Mucosa of rectum (tissue), 2 donors: ENCODE results near the gene CHRNA3.
"Not testable (repeated sequence)": the region's sequence is repeated elsewhere in the genome, so short reads cannot be mapped to it uniquely, and the experiment has no call there.

Experiments
- H3K27ac ChIP-seq, 2 donors: one replicate each; pipeline ENCODE4 v1.7.0; 2013; ENCODE audit warnings: inconsistent platforms in 2 of 2, low read depth in 2 of 2, low read length in 2 of 2
- H3K27me3 ChIP-seq, 2 donors: one replicate each; pipeline ENCODE4 v1.7.0; 2013; ENCODE audit warnings: low read length in 2 of 2; ENCODE audit not compliant: control insufficient read depth in 2 of 2, insufficient read depth in 2 of 2
- H3K36me3 ChIP-seq, 2 donors: one replicate each; pipeline ENCODE4 v1.7.0; 2013; ENCODE audit warnings: low read length in 2 of 2; ENCODE audit not compliant: control insufficient read depth in 2 of 2, insufficient read depth in 2 of 2
- H3K4me1 ChIP-seq, 2 donors: one replicate each; pipeline ENCODE4 v1.7.0; 2013; ENCODE audit warnings: low read length in 2 of 2, mild to moderate bottlenecking in 1 of 2; ENCODE audit not compliant: control insufficient read depth in 2 of 2, insufficient read depth in 2 of 2
- H3K4me3 ChIP-seq, 2 donors: one replicate each; pipeline ENCODE4 v1.7.0; 2013; ENCODE audit warnings: low read length in 2 of 2
- H3K9ac ChIP-seq, 2 donors: one replicate each; pipeline ENCODE4 v1.7.0; 2013; ENCODE audit warnings: low read length in 2 of 2, low read depth in 1 of 2, mild to moderate bottlenecking in 1 of 2
- H3K9me3 ChIP-seq, 2 donors: one replicate each; pipeline ENCODE4 v1.7.0; 2013; ENCODE audit warnings: low read length in 2 of 2; ENCODE audit not compliant: control insufficient read depth in 2 of 2
- donor health status: healthy.
- donor health status: Normal muscosa, but diverticular disease.

Gene CHRNA3

GRCh38 chr15:78565097-78565950 lies 55.5 kb downstream of the CHRNA3 start, which contains the start of gene CHRNA5:
CHRNA5 (plus strand) TSS chr15:78565520; CDS start chr15:78565720, 200 bp downstream.
- H3K4me1 ChIP-seq = peaks cover 9 to 14% of the 10 kb centered on the region in 2 donors
- peak within 1 kb of the TSS in 1 of 2 donors; percentile 32 for H3K27ac ChIP-seq
- H3K27me3 ChIP-seq = no peaks in the 10 kb centered on the region
- H3K36me3 ChIP-seq = no peaks in the 10 kb centered on the region
- peak within 1 kb of the TSS; percentile 41 to 65 for H3K9ac ChIP-seq
- no peaks in the 10 kb centered on the region for H3K9me3 ChIP-seq
- peak within 1 kb of the TSS; percentile 76 to 81 for H3K4me3 ChIP-seq

GRCh38 chr15:78564743-78565096 lies 56.1 kb downstream of the CHRNA3 start:
- Histone ChIP-seq H3K27ac (peak overlapping the region in 1 of 2 donors; percentile 32), H3K9ac (peak overlapping the region in 1 of 2 donors; percentile 47), H3K4me3 (peak overlapping the region; percentile 76 to 81), H3K27me3 (no peaks in the 10 kb centered on the region), H3K36me3 (no peaks in the 10 kb centered on the region), H3K9me3 (no peaks in the 10 kb centered on the region), H3K4me1 (peaks cover 9 to 14% of the 10 kb centered on the region in 2 donors)

GRCh38 chr15:78563092-78563491 lies 57.7 kb downstream of the CHRNA3 start:
- Histone ChIP-seq H3K9ac (no peak overlapping the region), H3K36me3 (no peaks in the 10 kb centered on the region), H3K27ac (no peak overlapping the region), H3K27me3 (no peaks in the 10 kb centered on the region), H3K4me3 (no peak overlapping the region), H3K9me3 (no peaks in the 10 kb centered on the region), H3K4me1 (peaks cover 9 to 14% of the 10 kb centered on the region in 2 donors)

- H3K4me1 ChIP-seq = peaks cover 9 to 13% of the 10 kb centered on the region in 2 donors
These were observed 59.3 kb downstream of the CHRNA3 start for GRCh38 chr15:78561490-78561889.

GRCh38 chr15:78560201-78560600 lies 60.6 kb downstream of the CHRNA3 start:
- H3K9ac ChIP-seq, H3K9me3 ChIP-seq: not testable (repeated sequence)

More at GRCh38 chr15:78561490-78561889, 59.3 kb downstream of the CHRNA3 start:
- Histone ChIP-seq H3K9me3 (no peaks in the 10 kb centered on the region), H3K36me3 (no peaks in the 10 kb centered on the region), H3K4me3 (no peak overlapping the region), H3K9ac (no peak overlapping the region), H3K27me3 (no peaks in the 10 kb centered on the region), H3K27ac (no peak overlapping the region)

GRCh38 chr15:78552597-78552996 lies 68.2 kb downstream of the CHRNA3 start:
- Histone ChIP-seq H3K27me3 (no peaks in the 10 kb centered on the region), H3K4me3 (no peak overlapping the region), H3K4me1 (no peaks in the 10 kb centered on the region), H3K9ac (no peak overlapping the region), H3K36me3 (peaks cover 23 to 35% of the 10 kb centered on the region in 2 donors), H3K27ac (no peak overlapping the region), H3K9me3 (no peaks in the 10 kb centered on the region)

More at GRCh38 chr15:78560201-78560600, 60.6 kb downstream of the CHRNA3 start:
- not testable (repeated sequence) for H3K36me3 ChIP-seq, H3K4me1 ChIP-seq, H3K27me3 ChIP-seq, H3K27ac ChIP-seq, H3K4me3 ChIP-seq

GRCh38 chr15:78551902-78552301 lies 68.9 kb downstream of the CHRNA3 start:
- H3K27ac ChIP-seq = no peak overlapping the region
- no peaks in the 10 kb centered on the region for H3K4me1 ChIP-seq
- no peak overlapping the region for H3K4me3 ChIP-seq
- H3K36me3 ChIP-seq = peaks cover 27 to 40% of the 10 kb centered on the region in 2 donors
- H3K9me3 ChIP-seq = no peaks in the 10 kb centered on the region
- no peak overlapping the region for H3K9ac ChIP-seq
- H3K27me3 ChIP-seq = no peaks in the 10 kb centered on the region

- H3K4me1 ChIP-seq = no peaks in the 10 kb centered on the region
These were observed 70.0 kb downstream of the CHRNA3 start for GRCh38 chr15:78550815-78551214.

GRCh38 chr15:78550194-78550593 lies 70.6 kb downstream of the CHRNA3 start:
- Histone ChIP-seq H3K4me1 (no peaks in the 10 kb centered on the region), H3K4me3 (no peak overlapping the region), H3K27me3 (no peaks in the 10 kb centered on the region), H3K36me3 (peaks cover 38 to 55% of the 10 kb centered on the region in 2 donors), H3K9me3 (no peaks in the 10 kb centered on the region), H3K27ac (no peak overlapping the region), H3K9ac (no peak overlapping the region)

More at GRCh38 chr15:78550815-78551214, 70.0 kb downstream of the CHRNA3 start:
- Histone ChIP-seq H3K27ac (no peak overlapping the region), H3K9ac (no peak overlapping the region), H3K4me3 (no peak overlapping the region), H3K9me3 (no peaks in the 10 kb centered on the region), H3K27me3 (no peaks in the 10 kb centered on the region), H3K36me3 (peaks cover 32 to 49% of the 10 kb centered on the region in 2 donors)
